Testis (tissue), 2 donors: ENCODE data around the gene DHDDS.

Experiments used
- CTCF ChIP-seq, 3 experiments: fragments of 450-650 bp in 2 of 3; fragments of 200-600 bp in 1 of 3; sonication (generic) in 1 of 3; IDR thresholded peaks; one replicate each; pipeline ENCODE4 v1.5.1; 2016 to 2019; ENCODE audit warnings: antibody characterized with exemption in 3 of 3, mild to moderate bottlenecking in 2 of 3, moderate library complexity in 1 of 3
- POLR2A ChIP-seq: fragments of 450-650 bp; IDR thresholded peaks from one replicate; pipeline ENCODE4 v1.6.1; 2017; ENCODE audit warnings: antibody characterized with exemption, mild to moderate bottlenecking, moderate library complexity

GRCh38 chr1:26516987-26517765 is 85.1 kb downstream of the DHDDS start:
- TF ChIP-seq CTCF (IDR thresholded peaks at IDR 0.05) (no peak), POLR2A (no peak)
